GM23338 (cell line): ENCODE data around the gene MPL.

ENCODE experiments used
- CREB1 ChIP-seq: fragments of 250-450 bp; sonication (Bioruptor Pico); IDR thresholded peaks from 2 replicates; pipeline ENCODE4 v1.5.0; 2020; ENCODE audit warnings: low read depth, mild to moderate bottlenecking, moderate library complexity
- CTCF ChIP-seq, 2 experiments: fragments of 200-600 bp in 1 of 2; sonication (generic) in 1 of 2; conservative IDR thresholded peaks; 2 replicates each; pipeline versions ENCODE4 v1.5.1 to v1.6.1; 2016 to 2017; ENCODE audit warnings: antibody characterized with exemption in 2 of 2, low read depth in 2 of 2, mild to moderate bottlenecking in 2 of 2, moderate library complexity in 1 of 2
- ETS1 ChIP-seq: IDR thresholded peaks from 2 replicates; pipeline ENCODE4 v1.6.1; 2016; ENCODE audit warnings: antibody characterized with exemption
- EZH2 ChIP-seq: fragments of 200-600 bp; sonication (generic); IDR thresholded peaks from one replicate; pipeline ENCODE4 v1.8.0; 2017; ENCODE audit warnings: antibody characterized with exemption, mild to moderate bottlenecking, low read depth; ENCODE audit not compliant: unreplicated experiment
- EZH2phosphoT487 ChIP-seq: fragments of 200-600 bp; sonication (generic); IDR thresholded peaks from one replicate; pipeline ENCODE4 v1.8.1; 2018; ENCODE audit warnings: antibody characterized with exemption; ENCODE audit not compliant: unreplicated experiment
- POLR2AphosphoS5 ChIP-seq: IDR thresholded peaks from 2 replicates; pipeline ENCODE4 v1.6.1; 2016; ENCODE audit warnings: antibody characterized with exemption, low read depth
- TF ChIP-seq, protein P1 (sequence below): IDR thresholded peaks from one replicate; pipeline ENCODE4 v1.6.1; 2018; ENCODE audit warnings: antibody characterized with exemption; ENCODE audit not compliant: unreplicated experiment

DNA sequence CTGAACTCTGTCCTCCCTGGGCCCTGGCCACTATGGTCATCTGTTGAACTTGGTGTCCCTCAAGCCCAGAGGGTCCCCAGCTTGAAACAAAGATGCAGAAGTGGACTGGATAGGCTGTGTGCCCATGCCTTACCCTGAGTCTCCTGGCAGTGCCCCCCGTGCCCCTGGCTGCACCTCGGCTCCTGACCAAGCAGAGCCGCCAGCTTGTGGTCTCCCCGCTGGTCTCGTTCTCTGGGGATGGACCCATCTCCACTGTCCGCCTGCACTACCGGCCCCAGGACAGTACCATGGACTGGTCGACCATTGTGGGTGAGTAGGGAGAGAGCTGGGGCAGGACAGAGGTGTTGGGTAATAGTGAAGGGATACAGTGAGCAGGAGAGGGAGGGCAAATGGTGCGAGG lies 26.1 kb upstream of the MPL start:
- TF ChIP-seq CTCF (conservative IDR thresholded peaks at IDR 0.05; ENCODE audit: low read depth in 2 of 2), result no peak
- TF ChIP-seq, protein P1, sequence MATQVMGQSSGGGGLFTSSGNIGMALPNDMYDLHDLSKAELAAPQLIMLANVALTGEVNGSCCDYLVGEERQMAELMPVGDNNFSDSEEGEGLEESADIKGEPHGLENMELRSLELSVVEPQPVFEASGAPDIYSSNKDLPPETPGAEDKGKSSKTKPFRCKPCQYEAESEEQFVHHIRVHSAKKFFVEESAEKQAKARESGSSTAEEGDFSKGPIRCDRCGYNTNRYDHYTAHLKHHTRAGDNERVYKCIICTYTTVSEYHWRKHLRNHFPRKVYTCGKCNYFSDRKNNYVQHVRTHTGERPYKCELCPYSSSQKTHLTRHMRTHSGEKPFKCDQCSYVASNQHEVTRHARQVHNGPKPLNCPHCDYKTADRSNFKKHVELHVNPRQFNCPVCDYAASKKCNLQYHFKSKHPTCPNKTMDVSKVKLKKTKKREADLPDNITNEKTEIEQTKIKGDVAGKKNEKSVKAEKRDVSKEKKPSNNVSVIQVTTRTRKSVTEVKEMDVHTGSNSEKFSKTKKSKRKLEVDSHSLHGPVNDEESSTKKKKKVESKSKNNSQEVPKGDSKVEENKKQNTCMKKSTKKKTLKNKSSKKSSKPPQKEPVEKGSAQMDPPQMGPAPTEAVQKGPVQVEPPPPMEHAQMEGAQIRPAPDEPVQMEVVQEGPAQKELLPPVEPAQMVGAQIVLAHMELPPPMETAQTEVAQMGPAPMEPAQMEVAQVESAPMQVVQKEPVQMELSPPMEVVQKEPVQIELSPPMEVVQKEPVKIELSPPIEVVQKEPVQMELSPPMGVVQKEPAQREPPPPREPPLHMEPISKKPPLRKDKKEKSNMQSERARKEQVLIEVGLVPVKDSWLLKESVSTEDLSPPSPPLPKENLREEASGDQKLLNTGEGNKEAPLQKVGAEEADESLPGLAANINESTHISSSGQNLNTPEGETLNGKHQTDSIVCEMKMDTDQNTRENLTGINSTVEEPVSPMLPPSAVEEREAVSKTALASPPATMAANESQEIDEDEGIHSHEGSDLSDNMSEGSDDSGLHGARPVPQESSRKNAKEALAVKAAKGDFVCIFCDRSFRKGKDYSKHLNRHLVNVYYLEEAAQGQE, result no peak
- no peak for TF ChIP-seq POLR2AphosphoS5
- TF ChIP-seq EZH2phosphoT487, result no peak
- TF ChIP-seq EZH2, result no peak
- TF ChIP-seq CREB1 (CRISPR knock-in tag), result no peak
- no peak for TF ChIP-seq ETS1
